HCT116 (cell line): ENCODE results near the gene UQCC2. TPM values are rescaled to one million over a fixed set of nuclear protein-coding genes. Genes with fewer than 3 reads are reported as not detected.

ENCODE experiments used
- ATAC-seq: fragments of 200-7000 bp; cut with Tn5 transposase; 2 replicates; pipeline ENCODE4 v1.9.1; 2020; ENCODE audit warnings: mild to moderate bottlenecking, moderate library complexity
- BruUV-seq: library from RNA; stranded (reverse); fragments of 400-500 nt; replicated peaks from 2 replicates; lab custom pipeline; 2021; lab: Mats Ljungman, UMichigan
- CTCF ChIA-PET: fragments of 300-600 bp; sonication (Branson Sonifier 250); formaldehyde crosslinking; loops from one replicate; lab custom pipeline; 2021; ENCODE audit warnings: antibody characterized with exemption; lab: Charles Lee
- POLR2A ChIA-PET: fragments of 300-600, 350-600 bp; sonication (Branson Sonifier 250); formaldehyde crosslinking; loops from one replicate; lab custom pipeline; 2021; ENCODE audit warnings: antibody characterized with exemption; lab: Charles Lee
- RAD21 ChIA-PET, 2 experiments: fragments of 300-600 bp; sonication (Branson Sonifier 250); formaldehyde crosslinking; loops; one replicate each; lab custom pipeline; 2023; ENCODE audit warnings: low total read pairs in 2 of 2; ENCODE audit not compliant: uncharacterized antibody in 2 of 2, unreplicated experiment in 2 of 2, low non-redundant PET in 1 of 2; lab: Charles Lee
- DNase-seq: peaks from one replicate; pipeline ENCODE4 v3.0.0-alpha.2; 2010; ENCODE audit warnings: low read depth, low spot score
- H2AFZ ChIP-seq: fragments of 200-600 bp; shearing (Covaris generic), sonication (generic); 2 replicates; pipeline ENCODE4 v1.6.1; 2017; ENCODE audit warnings: low read depth, mixed run types, mixed read lengths, antibody characterized with exemption, low read length; ENCODE audit not compliant: poor library complexity, severe bottlenecking
- H3K27ac ChIP-seq: 2 replicates; pipeline ENCODE4 v1.5.1; 2012; ENCODE audit warnings: low read depth, low read length
- H3K27me3 ChIP-seq: fragments of 200-600 bp; sonication (generic); 2 replicates; pipeline ENCODE4 v1.6.1; 2016; ENCODE audit warnings: mixed run types, low read length, mixed read lengths; ENCODE audit not compliant: insufficient read depth
- H3K36me3 ChIP-seq, 2 experiments: fragments of 200-500 bp in 1 of 2; fragments of 200-600 bp in 1 of 2; sonication (Bioruptor generic) in 1 of 2; sonication (generic) in 1 of 2; 2 replicates each; pipeline versions ENCODE4 v1.5.1 to v1.6.1; 2014 to 2016; ENCODE audit warnings: low read length in 2 of 2, inconsistent platforms in 1 of 2, mixed read lengths in 1 of 2, mixed run types in 1 of 2; ENCODE audit not compliant: insufficient read depth in 2 of 2, control insufficient read depth in 1 of 2
- H3K4me1 ChIP-seq, 2 experiments: fragments of 200-600 bp in 1 of 2; sonication (generic) in 1 of 2; 2 replicates each; pipeline versions ENCODE4 v1.5.1 to v1.6.1; 2012 to 2017; ENCODE audit warnings: low read length in 2 of 2, inconsistent platforms in 1 of 2, mild to moderate bottlenecking in 1 of 2, mixed read lengths in 1 of 2, mixed run types in 1 of 2, moderate library complexity in 1 of 2; ENCODE audit not compliant: insufficient read depth in 2 of 2, control insufficient read depth in 1 of 2
- H3K4me2 ChIP-seq: fragments of 200-600 bp; sonication (generic); 2 replicates; pipeline ENCODE4 v1.6.1; 2017; ENCODE audit warnings: mixed run types, low read length, mixed read lengths
- H3K4me3 ChIP-seq, 2 experiments: fragments of 200-600 bp in 1 of 2; sonication (generic) in 1 of 2; replicated peaks in 1 of 2; 2 replicates each; pipeline ENCODE4 v1.5.1; 2011 to 2016; ENCODE audit warnings: low read length in 2 of 2, control low read depth in 1 of 2, low read depth in 1 of 2, mild to moderate bottlenecking in 1 of 2, mixed read lengths in 1 of 2, mixed run types in 1 of 2
- H3K79me2 ChIP-seq: fragments of 200-600 bp; sonication (generic); 2 replicates; pipeline ENCODE4 v1.6.1; 2017; ENCODE audit warnings: mild to moderate bottlenecking, mixed run types, low read length, moderate library complexity, mixed read lengths; ENCODE audit not compliant: insufficient read depth
- H3K9ac ChIP-seq: fragments of 200-600 bp; sonication (generic); 2 replicates; pipeline ENCODE4 v1.6.1; 2016; ENCODE audit warnings: low read length, mixed read lengths
- H3K9me2 ChIP-seq: fragments of 200-600 bp; sonication (generic), shearing (Covaris generic); 2 replicates; pipeline ENCODE4 v1.6.1; 2017; ENCODE audit warnings: mixed run types, mild to moderate bottlenecking, moderate library complexity; ENCODE audit not compliant: insufficient read depth
- H3K9me3 ChIP-seq, 2 experiments: fragments of 200-500 bp in 1 of 2; fragments of 200-600 bp in 1 of 2; sonication (Bioruptor generic) in 1 of 2; sonication (generic) in 1 of 2; 2 replicates each; pipeline ENCODE4 v1.6.1; 2014 to 2017; ENCODE audit warnings: low read length in 2 of 2, mixed read lengths in 2 of 2, inconsistent platforms in 1 of 2, low read depth in 1 of 2, mild to moderate bottlenecking in 1 of 2, mixed run types in 1 of 2, moderate library complexity in 1 of 2; ENCODE audit not compliant: control insufficient read depth in 1 of 2, insufficient read depth in 1 of 2
- H4K20me1 ChIP-seq: fragments of 200-600 bp; sonication (generic), shearing (Covaris generic); 2 replicates; pipeline ENCODE4 v1.6.1; 2017; ENCODE audit warnings: mixed run types, mild to moderate bottlenecking, moderate library complexity; ENCODE audit not compliant: insufficient read depth
- CEBPB ChIP-seq: IDR thresholded peaks from 2 replicates; pipeline ENCODE4 v1.6.1; 2012; ENCODE audit warnings: low read depth
- EGR1 ChIP-seq: IDR thresholded peaks from 2 replicates; pipeline ENCODE4 v1.6.1; 2012; ENCODE audit warnings: low read depth
- ELF1 ChIP-seq: IDR thresholded peaks from 2 replicates; pipeline ENCODE4 v1.6.1; 2012; ENCODE audit warnings: low read depth, borderline replicate concordance
- EZH2phosphoT487 ChIP-seq: fragments of 200-600 bp; IDR thresholded peaks from 2 replicates; pipeline ENCODE4 v1.6.1; 2018; ENCODE audit warnings: antibody characterized with exemption, borderline replicate concordance
- FOSL1 ChIP-seq: IDR thresholded peaks from 2 replicates; pipeline ENCODE4 v1.6.1; 2012; ENCODE audit warnings: low read depth
- JUND ChIP-seq: IDR thresholded peaks from 2 replicates; pipeline ENCODE4 v1.6.1; 2012
- POLR2A ChIP-seq: IDR thresholded peaks from 2 replicates; pipeline ENCODE4 v1.7.0; 2011; ENCODE audit warnings: borderline replicate concordance; ENCODE audit not compliant: insufficient read depth, insufficient read length; ENCODE audit errors: extremely low read depth
- POLR2AphosphoS5 ChIP-seq: IDR thresholded peaks from 2 replicates; pipeline ENCODE4 v1.6.1; 2011; ENCODE audit warnings: mild to moderate bottlenecking, low read depth, low read length, moderate library complexity
- REST ChIP-seq: IDR thresholded peaks from 2 replicates; pipeline ENCODE4 v1.6.1; 2012; ENCODE audit warnings: low read depth
- SIN3A ChIP-seq: IDR thresholded peaks from 2 replicates; pipeline ENCODE4 v1.6.1; 2012; ENCODE audit warnings: low read depth
- SP1 ChIP-seq: IDR thresholded peaks from 2 replicates; pipeline ENCODE4 v1.6.1; 2012; ENCODE audit warnings: low read depth
- SRF ChIP-seq: IDR thresholded peaks from 2 replicates; pipeline ENCODE4 v1.6.1; 2012; ENCODE audit warnings: low read depth
- ZBTB33 ChIP-seq: IDR thresholded peaks from 2 replicates; pipeline ENCODE4 v1.6.1; 2011; ENCODE audit warnings: mild to moderate bottlenecking, low read length, moderate library complexity; ENCODE audit not compliant: insufficient replicate concordance; ENCODE audit errors: extremely low read depth
- ZFX ChIP-seq: fragments of 450-650 bp; IDR thresholded peaks from 2 replicates; pipeline ENCODE4 v1.6.1; 2017
- ZNF274 ChIP-seq: fragments of 200-500 bp; sonication (Bioruptor generic); IDR thresholded peaks from 2 replicates; pipeline ENCODE4 v1.6.1; 2014; ENCODE audit warnings: mild to moderate bottlenecking, low read depth, low read length, inconsistent platforms
- intact Hi-C: fragments of 100-400 bp; cut with micrococcal nuclease; formaldehyde crosslinking; loops from 2 replicates; pipeline ENCODE4 v1.10.0; 2022
- total RNA-seq: library from RNA; stranded (reverse); gene quantifications from one replicate; pipeline ENCODE4 v1.2.1, GENCODE V29; 2021; ENCODE audit not compliant: unreplicated experiment

The UQCC2 gene
- total RNA-seq, 1 experiment from 2014 or later: 95.1 TPM

- TF ChIP-seq ZBTB33 (no peak), FOSL1 (no peak), SP1 (no peak)
- TF ChIP-seq, all 23 proteins: peak for 0
Measured at GRCh38 chr6:33688451-33689147, 22.9 kb downstream of the UQCC2 start (continued).

GRCh38 chr6:33688006-33688405, 23.5 kb downstream of the UQCC2 start:
- Histone ChIP-seq H2AFZ (no peak overlapping the region), H3K4me3 (no peak overlapping the region), H3K9ac (no peak overlapping the region), H3K27ac (no peak overlapping the region), H3K9me2 (no peaks in the 10 kb centered on the region), H3K4me1 (no peaks in the 10 kb centered on the region), H3K79me2 (no peaks in the 10 kb centered on the region), H4K20me1 (no peaks in the 10 kb centered on the region), H3K9me3 (no peaks in the 10 kb centered on the region), H3K27me3 (no peaks in the 10 kb centered on the region), H3K36me3 (peaks cover 22 to 73% of the 10 kb centered on the region in 2 experiments), H3K4me2 (no peak overlapping the region)
- no peak for ATAC-seq
- no TSS peak for BruUV-seq
- ChIA-PET RAD21 (no interaction called here), CTCF (no interaction called here), POLR2A (no interaction called here)
- intact Hi-C loops: no loop called here
- TF ChIP-seq ELF1: no peak
- TF ChIP-seq POLR2A: no peak
- no peak for TF ChIP-seq REST
- no peak for TF ChIP-seq FOSL1
- TF ChIP-seq POLR2AphosphoS5: no peak
- TF ChIP-seq SIN3A: no peak
- TF ChIP-seq SRF: no peak
- TF ChIP-seq ZBTB33: no peak
- TF ChIP-seq ZNF274: no peak
- no peak for TF ChIP-seq EZH2phosphoT487
- no peak for TF ChIP-seq JUND
- no peak for TF ChIP-seq EGR1
- TF ChIP-seq ZFX: no peak
- no peak for TF ChIP-seq CEBPB
- no peak for DNase-seq
